HCT116 (cell line): ENCODE measurements around the gene TDRD7.

ENCODE experiments used
- ATF3 ChIP-seq: IDR thresholded peaks from 2 replicates; pipeline ENCODE4 v1.6.1; 2012
- ELF1 ChIP-seq: IDR thresholded peaks from 2 replicates; pipeline ENCODE4 v1.6.1; 2012; ENCODE audit warnings: low read depth, borderline replicate concordance
- EZH2 ChIP-seq: fragments of 200-600 bp; sonication (generic); IDR thresholded peaks from 2 replicates; pipeline ENCODE4 v1.6.1; 2017; ENCODE audit warnings: antibody characterized with exemption, mixed run types
- MAX ChIP-seq: IDR thresholded peaks from 2 replicates; pipeline ENCODE4 v1.6.1; 2012
- POLR2A ChIP-seq: IDR thresholded peaks from 2 replicates; pipeline ENCODE4 v1.7.0; 2011; ENCODE audit warnings: borderline replicate concordance; ENCODE audit not compliant: insufficient read depth, insufficient read length; ENCODE audit errors: extremely low read depth

- TF ChIP-seq MAX, result no peak
- TF ChIP-seq POLR2A, result no peak
- no peak for TF ChIP-seq ATF3
- TF ChIP-seq ELF1, result no peak
- no peak for TF ChIP-seq EZH2
Measured at GRCh38 chr9:97440160-97440559, 28.3 kb downstream of the TDRD7 start.
